Skeletal muscle tissue (tissue), 4 donors: ENCODE data around the gene RNF13. TPM values are rescaled to one million over a fixed set of nuclear protein-coding genes. Genes with fewer than 3 reads are reported as not detected.

Experiments used
- H3K27ac ChIP-seq: one replicate; pipeline ENCODE4 v1.7.0; 2013; ENCODE audit warnings: mild to moderate bottlenecking, low read depth, low read length, inconsistent platforms
- H3K27me3 ChIP-seq, 3 donors: one replicate each; pipeline ENCODE4 v1.7.0; 2013; ENCODE audit warnings: low read length in 3 of 3; ENCODE audit not compliant: control insufficient read depth in 3 of 3, insufficient read depth in 3 of 3
- H3K36me3 ChIP-seq, 3 donors: one replicate each; pipeline ENCODE4 v1.7.0; 2013; ENCODE audit warnings: low read length in 3 of 3; ENCODE audit not compliant: control insufficient read depth in 3 of 3, insufficient read depth in 3 of 3
- H3K4me1 ChIP-seq, 3 donors: one replicate each; pipeline ENCODE4 v1.7.0; 2013; ENCODE audit warnings: low read length in 3 of 3, mild to moderate bottlenecking in 3 of 3; ENCODE audit not compliant: control insufficient read depth in 3 of 3, insufficient read depth in 3 of 3
- H3K4me3 ChIP-seq, 3 donors: one replicate each; pipeline ENCODE4 v1.7.0; 2013; ENCODE audit warnings: low read length in 3 of 3
- H3K9ac ChIP-seq, 3 donors: one replicate each; pipeline ENCODE4 v1.7.0; 2013; ENCODE audit warnings: low read length in 3 of 3, mild to moderate bottlenecking in 3 of 3, moderate library complexity in 2 of 3, low read depth in 1 of 3
- H3K9me3 ChIP-seq, 3 donors: one replicate each; pipeline ENCODE4 v1.7.0; 2013; ENCODE audit warnings: low read length in 3 of 3; ENCODE audit not compliant: control insufficient read depth in 3 of 3
- total RNA-seq: library from RNA; depleted of rRNA; stranded (reverse); fragments of >200 nt; gene quantifications from one replicate; pipeline ENCODE4 v1.2.3, GENCODE V29; 2014
- donor health status: Osteomylitis.

The RNF13 gene
- total RNA-seq: 98.6 TPM

GRCh38 chr3:149812606-149813366 lies at the start of gene RNF13:
Gene RNF13, plus strand, starts transcription at chr3:149813215. Its CDS starts 32,812 bp downstream, at chr3:149846027.
- Histone ChIP-seq H3K4me3 (peak within 1 kb of the TSS; percentile 85 to 97 (median 90)), H3K27me3 (no peaks in the 10 kb centered on the region), H3K9me3 (no peaks in the 10 kb centered on the region), H3K9ac (peak within 1 kb of the TSS; percentile 93 to 98 (median 94)), H3K4me1 (peaks cover 13 to 32% (median 26%) of the 10 kb centered on the region in 3 donors), H3K36me3 (no peaks in the 10 kb centered on the region), H3K27ac (peak within 1 kb of the TSS; percentile 99)

DNA sequence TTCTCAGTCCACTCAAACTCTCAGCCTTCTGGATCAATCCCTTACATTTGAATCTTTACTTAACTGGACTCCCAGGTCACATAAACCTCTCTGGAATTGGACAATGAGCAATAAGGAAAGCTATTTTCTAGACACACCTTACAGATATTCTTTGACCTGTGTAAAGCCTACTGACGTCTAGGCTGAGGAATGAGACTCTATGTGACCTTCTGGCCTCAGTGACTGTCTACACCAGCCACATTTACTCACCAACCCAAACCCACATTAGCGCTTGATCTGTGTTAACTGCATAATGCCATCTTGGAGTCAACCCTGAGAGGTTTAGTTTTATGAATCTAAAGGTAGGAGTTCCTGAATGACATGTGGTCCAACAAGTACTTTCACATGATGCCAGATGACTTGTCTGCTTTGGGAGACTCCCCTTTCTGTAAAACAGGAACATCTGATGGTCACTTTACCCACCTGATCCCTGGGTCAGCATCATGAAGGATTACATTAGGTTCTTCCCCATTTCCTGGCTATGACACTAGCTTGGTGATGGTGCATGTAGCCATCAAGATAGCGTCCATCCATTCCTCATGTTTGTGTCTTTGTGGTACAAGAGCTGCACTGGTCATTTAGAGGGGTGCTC lies 49.3 kb upstream of the RNF13 start:
- no peak overlapping the region for H3K4me3 ChIP-seq
- H3K36me3 ChIP-seq: no peaks in the 10 kb centered on the region
- no peaks in the 10 kb centered on the region for H3K9me3 ChIP-seq
- no peak overlapping the region for H3K9ac ChIP-seq
- H3K27me3 ChIP-seq: peaks cover 0 to 15% (median 3%) of the 10 kb centered on the region in 3 donors
- no peak overlapping the region for H3K27ac ChIP-seq
- H3K4me1 ChIP-seq: no peaks in the 10 kb centered on the region

DNA sequence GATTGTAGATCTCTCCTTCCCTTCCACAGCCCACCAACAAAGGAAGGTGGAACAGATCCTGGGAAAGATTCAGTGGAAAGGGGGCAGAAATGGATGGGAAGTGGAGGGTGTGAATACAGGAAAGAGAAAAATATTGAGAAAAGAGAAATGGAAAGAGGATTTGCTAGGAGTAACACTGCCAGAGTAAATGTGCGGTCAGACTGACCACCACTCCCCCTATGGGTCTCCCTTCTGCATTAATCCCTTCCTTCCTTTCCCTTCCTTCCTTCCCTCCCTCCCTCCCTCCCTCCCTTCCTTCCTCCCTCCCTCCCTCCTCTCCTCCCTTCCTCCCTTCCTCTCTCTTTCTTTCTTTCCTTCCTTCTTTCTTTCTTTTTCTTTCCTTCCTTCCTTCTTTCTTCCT lies 48.7 kb upstream of the RNF13 start:
- Histone ChIP-seq H3K4me1 (no peaks in the 10 kb centered on the region), H3K9me3 (no peaks in the 10 kb centered on the region), H3K27ac (no peak overlapping the region), H3K36me3 (no peaks in the 10 kb centered on the region), H3K4me3 (no peak overlapping the region), H3K27me3 (peaks cover 0 to 15% (median 3%) of the 10 kb centered on the region in 3 donors), H3K9ac (no peak overlapping the region)

- Histone ChIP-seq H3K9ac (no peak overlapping the region), H3K4me3 (no peak overlapping the region), H3K27ac (no peak overlapping the region), H3K4me1 (no peaks in the 10 kb centered on the region), H3K9me3 (no peaks in the 10 kb centered on the region), H3K36me3 (no peaks in the 10 kb centered on the region), H3K27me3 (peaks cover 0 to 15% (median 3%) of the 10 kb centered on the region in 3 donors)
Measured at GRCh38 chr3:149765762-149766334, 47.2 kb upstream of the RNF13 start.

- peaks cover 0 to 12% (median 3%) of the 10 kb centered on the region in 3 donors for H3K27me3 ChIP-seq
- H3K4me1 ChIP-seq: no peaks in the 10 kb centered on the region
- H3K36me3 ChIP-seq: no peaks in the 10 kb centered on the region
- H3K9ac ChIP-seq: no peak overlapping the region
- H3K27ac ChIP-seq: no peak overlapping the region
- no peaks in the 10 kb centered on the region for H3K9me3 ChIP-seq
- H3K4me3 ChIP-seq: no peak overlapping the region
Measured at GRCh38 chr3:149767720-149768119, 45.3 kb upstream of the RNF13 start.

DNA sequence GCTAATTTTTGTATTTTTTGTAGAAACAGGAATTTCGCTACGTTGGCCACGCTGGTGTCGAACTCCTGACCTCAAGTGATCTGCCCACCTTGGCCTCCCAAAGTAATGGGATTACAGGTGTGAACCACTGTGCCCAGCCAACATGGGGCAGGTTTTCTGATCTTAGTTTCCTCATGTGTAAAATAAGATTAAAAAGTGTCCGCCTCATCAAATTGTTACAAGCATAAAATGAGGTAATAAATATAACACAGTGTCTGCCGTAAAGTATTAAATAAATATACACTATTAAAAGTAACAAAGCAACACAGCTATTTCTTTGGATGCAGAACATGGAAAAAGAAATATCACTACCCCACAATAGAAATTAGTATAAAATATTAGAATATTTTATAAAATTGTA lies 44.3 kb upstream of the RNF13 start:
- no peaks in the 10 kb centered on the region for H3K4me1 ChIP-seq
- no peak overlapping the region for H3K27ac ChIP-seq
- no peaks in the 10 kb centered on the region for H3K9me3 ChIP-seq
- H3K36me3 ChIP-seq: no peaks in the 10 kb centered on the region
- H3K9ac ChIP-seq: no peak overlapping the region
- peaks cover 0 to 6% (median 3%) of the 10 kb centered on the region in 3 donors for H3K27me3 ChIP-seq
- H3K4me3 ChIP-seq: no peak overlapping the region

GRCh38 chr3:149770246-149770645 lies 42.8 kb upstream of the RNF13 start:
- H3K36me3 ChIP-seq: no peaks in the 10 kb centered on the region

GRCh38 chr3:149771652-149772271 lies 41.3 kb upstream of the RNF13 start:
- Histone ChIP-seq H3K27ac (no peak overlapping the region), H3K36me3 (no peaks in the 10 kb centered on the region)

More at GRCh38 chr3:149770246-149770645, 42.8 kb upstream of the RNF13 start:
- Histone ChIP-seq H3K9ac (no peak overlapping the region), H3K27me3 (no peaks in the 10 kb centered on the region), H3K9me3 (no peaks in the 10 kb centered on the region), H3K4me1 (no peaks in the 10 kb centered on the region), H3K27ac (no peak overlapping the region), H3K4me3 (no peak overlapping the region)

GRCh38 chr3:149772861-149773260 lies 40.2 kb upstream of the RNF13 start:
- H3K27me3 ChIP-seq: no peaks in the 10 kb centered on the region

More at GRCh38 chr3:149771652-149772271, 41.3 kb upstream of the RNF13 start:
- Histone ChIP-seq H3K27me3 (no peaks in the 10 kb centered on the region), H3K9ac (no peak overlapping the region), H3K4me1 (no peaks in the 10 kb centered on the region), H3K9me3 (no peaks in the 10 kb centered on the region), H3K4me3 (no peak overlapping the region)

More at GRCh38 chr3:149772861-149773260, 40.2 kb upstream of the RNF13 start:
- H3K9me3 ChIP-seq: no peaks in the 10 kb centered on the region
- no peak overlapping the region for H3K4me3 ChIP-seq
- H3K9ac ChIP-seq: no peak overlapping the region
- no peaks in the 10 kb centered on the region for H3K4me1 ChIP-seq
- no peaks in the 10 kb centered on the region for H3K36me3 ChIP-seq
- H3K27ac ChIP-seq: no peak overlapping the region
